Spinal cord (tissue), 10 donors: ENCODE data around the gene LAMC1. TPM values are rescaled to one million over a fixed set of nuclear protein-coding genes. Genes with fewer than 3 reads are reported as not detected.

Experiments
- DNase-seq, 6 donors: peaks; one replicate each; pipeline versions ENCODE4 v3.0.0 to v3.0.0-alpha.2; 2013 to 2015; ENCODE audit warnings: low spot score in 6 of 6, low read depth in 4 of 6
- H3K27ac ChIP-seq: one replicate; pipeline ENCODE4 v1.5.1; 2013; ENCODE audit warnings: low read depth, low read length, control low read depth
- H3K27me3 ChIP-seq: one replicate; pipeline ENCODE4 v1.6.1; 2013; ENCODE audit warnings: low read length; ENCODE audit not compliant: control insufficient read depth, insufficient read depth
- H3K36me3 ChIP-seq: one replicate; pipeline ENCODE4 v1.6.1; 2013; ENCODE audit warnings: low read length; ENCODE audit not compliant: control insufficient read depth, insufficient read depth
- H3K4me1 ChIP-seq: one replicate; pipeline ENCODE4 v1.6.1; 2013; ENCODE audit warnings: low read length; ENCODE audit not compliant: control insufficient read depth, insufficient read depth
- H3K4me3 ChIP-seq: one replicate; pipeline ENCODE4 v1.5.1; 2013; ENCODE audit warnings: low read depth, low read length, control low read depth
- H3K9me3 ChIP-seq: one replicate; pipeline ENCODE4 v1.6.1; 2013; ENCODE audit warnings: low read length; ENCODE audit not compliant: control insufficient read depth, insufficient read depth
- WGBS: methylation state at CpG from one replicate; pipeline ENCODE4 v1.1.5; 2013; ENCODE audit warnings: missing lambda C conversion rate; ENCODE audit not compliant: insufficient coverage; 5-methylcytosine and 5-hydroxymethylcytosine counted together
- polyA plus RNA-seq, 2 donors: library from polyadenylated mRNA; unstranded; fragments of 120-200 nt; gene quantifications; one replicate each; pipeline ENCODE4 v1.2.1, GENCODE V29; 2013; ENCODE audit not compliant: insufficient read length in 2 of 2
- total RNA-seq, 2 donors: library from RNA; depleted of rRNA in 1 of 2; stranded (reverse); fragments of 120-200 nt in 1 of 2; fragments of >200 nt in 1 of 2; gene quantifications; one replicate each; pipeline versions ENCODE4 v1.2.3 to v1.2.4, GENCODE V29; 2013 to 2014
- donor health status: healthy.

Gene LAMC1
- total and polyA plus RNA-seq, 4 donors: 47.5 to 174 (median 120) TPM

- H3K4me1 ChIP-seq: peaks cover under 1% of the 10 kb centered on the region
- no peaks in the 10 kb centered on the region for H3K9me3 ChIP-seq
- H3K27me3 ChIP-seq: peaks cover 6% of the 10 kb centered on the region
- WGBS: no CpG with 5 or more reads among the region's 3 CpGs
- H3K4me3 ChIP-seq: no peak overlapping the region
- H3K36me3 ChIP-seq: no peaks in the 10 kb centered on the region
- peak in 1 of 6 donors; percentile 31 for DNase-seq
- H3K27ac ChIP-seq: no peak overlapping the region
These were observed 157.4 kb downstream of the LAMC1 start for GRCh38 chr1:183180634-183181056.

- Histone ChIP-seq H3K27me3 (peaks cover 15% of the 10 kb centered on the region), H3K9me3 (no peaks in the 10 kb centered on the region), H3K27ac (no peak within 1 kb of the TSS), H3K4me3 (peak within 1 kb of the TSS; percentile 35), H3K36me3 (no peaks in the 10 kb centered on the region), H3K4me1 (peaks cover 8% of the 10 kb centered on the region)
- WGBS: 2% methylated on average over 25 of the region's 30 CpGs
- DNase-seq: peak in 2 of 6 donors; percentile 32 to 75
These were observed 162.8 kb downstream of the LAMC1 start, which contains the start of gene LAMC2 for GRCh38 chr1:183185941-183186490. TSS of gene LAMC2 (plus strand) at chr1:183186264. CDS start at chr1:183186353, 89 bp downstream.

GRCh38 chr1:183186841-183187240 is 163.6 kb downstream of the LAMC1 start:
- DNase-seq: no peak
- Histone ChIP-seq H3K4me3 (no peak overlapping the region), H3K27me3 (peaks cover 15% of the 10 kb centered on the region), H3K27ac (no peak overlapping the region), H3K36me3 (no peaks in the 10 kb centered on the region), H3K9me3 (no peaks in the 10 kb centered on the region), H3K4me1 (peaks cover 8% of the 10 kb centered on the region)
- 90% methylated on average over 2 of the region's 4 CpGs for WGBS

- Histone ChIP-seq H3K27ac (no peak overlapping the region), H3K36me3 (no peaks in the 10 kb centered on the region), H3K27me3 (peaks cover 15% of the 10 kb centered on the region), H3K4me1 (peaks cover 8% of the 10 kb centered on the region), H3K4me3 (no peak overlapping the region), H3K9me3 (no peaks in the 10 kb centered on the region)
- WGBS: 89% methylated on average over 1 of the region's 1 CpG
- DNase-seq: no peak
These were observed 165.0 kb downstream of the LAMC1 start for GRCh38 chr1:183188240-183188639.

GRCh38 chr1:183191833-183192232 is 168.6 kb downstream of the LAMC1 start:
- Histone ChIP-seq H3K27me3 (peaks cover 2% of the 10 kb centered on the region), H3K4me3 (no peak overlapping the region), H3K9me3 (no peaks in the 10 kb centered on the region), H3K36me3 (no peaks in the 10 kb centered on the region), H3K27ac (no peak overlapping the region), H3K4me1 (no peaks in the 10 kb centered on the region)
- DNase-seq: peak in 1 of 6 donors; percentile 6
- WGBS: no CpG with 5 or more reads among the region's 1 CpG

- Histone ChIP-seq H3K9me3 (no peaks in the 10 kb centered on the region), H3K4me3 (no peak overlapping the region), H3K27ac (no peak overlapping the region), H3K27me3 (no peaks in the 10 kb centered on the region), H3K4me1 (no peaks in the 10 kb centered on the region), H3K36me3 (no peaks in the 10 kb centered on the region)
- 100% methylated on average over 1 of the region's 4 CpGs for WGBS
- no peak for DNase-seq
These were observed 170.8 kb downstream of the LAMC1 start for GRCh38 chr1:183193963-183194525.

- Histone ChIP-seq H3K4me1 (no peaks in the 10 kb centered on the region), H3K27me3 (no peaks in the 10 kb centered on the region), H3K9me3 (no peaks in the 10 kb centered on the region), H3K27ac (no peak overlapping the region), H3K36me3 (no peaks in the 10 kb centered on the region), H3K4me3 (no peak overlapping the region)
- DNase-seq: no peak
- 92% methylated on average over 1 of the region's 1 CpG for WGBS
These were observed 171.4 kb downstream of the LAMC1 start for GRCh38 chr1:183194527-183195141.

- Histone ChIP-seq H3K27me3 (no peaks in the 10 kb centered on the region), H3K9me3 (no peaks in the 10 kb centered on the region), H3K4me3 (no peak overlapping the region), H3K4me1 (no peaks in the 10 kb centered on the region), H3K27ac (no peak overlapping the region), H3K36me3 (no peaks in the 10 kb centered on the region)
- DNase-seq: no peak
- 80% methylated on average over 1 of the region's 3 CpGs for WGBS
These were observed 171.9 kb downstream of the LAMC1 start for GRCh38 chr1:183195142-183195574.
